GM18909 (cell line): ENCODE measurements around the gene SORCS1.
A peak's percentile ranks its signal among the peaks of the same experiment; 100 is the strongest.

Experiments
- ATAC-seq: cut with Tn5 transposase; IDR thresholded peaks from one replicate; pipeline ENCODE4 v1.9.1; 2021; ENCODE audit warnings: mild to moderate bottlenecking; ENCODE audit not compliant: unreplicated experiment, poor library complexity

The SORCS1 gene

GRCh38 chr10:106711313-106711906 is 453.1 kb downstream of the SORCS1 start:
- peak; percentile 81 for ATAC-seq

DNA sequence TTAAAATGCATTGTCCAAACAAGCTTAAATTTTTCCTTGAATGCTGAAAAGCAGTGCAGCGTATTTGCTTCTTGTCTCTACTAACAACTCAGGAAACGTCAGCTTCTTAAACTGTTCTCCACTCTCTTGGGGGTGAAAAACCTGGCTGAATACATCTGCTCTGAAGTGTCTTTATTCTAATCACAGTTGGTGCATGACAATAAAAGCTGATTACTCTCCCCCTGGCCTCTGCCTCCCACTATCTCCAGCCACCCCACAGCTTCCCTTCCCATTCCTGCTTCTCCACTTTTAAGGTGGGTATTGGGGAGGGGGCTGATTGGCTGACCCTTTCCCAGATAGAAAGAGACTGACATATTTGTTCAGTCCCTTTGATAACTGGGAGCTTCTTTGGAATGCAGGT is 456.0 kb downstream of the SORCS1 start:
- no peak for ATAC-seq

DNA sequence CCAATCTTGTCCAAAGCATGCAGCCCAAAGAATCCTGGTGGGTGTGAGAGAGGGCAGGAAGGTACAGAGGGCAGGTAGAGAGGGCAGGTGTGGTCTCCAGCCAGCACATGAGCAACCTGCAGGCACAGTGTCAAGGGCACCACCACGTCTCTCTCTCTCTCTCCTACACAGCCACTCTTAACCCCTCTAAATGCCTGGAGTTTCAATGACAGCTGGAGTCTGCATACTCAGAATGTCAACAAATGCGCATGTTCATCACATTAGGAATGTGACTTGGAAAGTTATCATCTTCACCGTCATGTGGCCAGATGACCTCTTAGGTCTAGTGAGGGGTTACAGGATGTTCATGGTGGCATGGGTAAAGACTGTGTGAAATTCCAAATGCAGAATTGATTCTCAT is 456.8 kb downstream of the SORCS1 start:
- no peak for ATAC-seq

DNA sequence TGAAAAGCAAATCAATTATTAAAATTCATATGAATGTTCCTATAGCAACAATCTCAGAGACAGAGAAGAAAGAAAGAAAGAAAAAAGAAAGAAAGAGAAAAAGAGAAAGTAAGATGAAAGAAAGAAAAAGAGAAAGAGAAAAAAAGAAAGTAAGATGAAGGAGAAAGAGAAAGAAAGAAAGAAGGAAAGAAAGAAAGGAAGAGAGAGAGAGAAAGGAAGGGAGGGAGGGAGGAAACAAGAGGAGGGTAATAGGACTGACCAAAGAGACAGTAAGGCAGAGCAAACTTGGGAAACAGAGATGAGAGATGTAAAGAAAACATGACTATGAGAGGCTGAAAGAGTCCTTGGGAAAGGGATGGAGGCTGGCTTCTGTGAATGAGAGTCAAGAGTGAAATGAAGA is 458.4 kb downstream of the SORCS1 start:
- ATAC-seq, result no peak

DNA sequence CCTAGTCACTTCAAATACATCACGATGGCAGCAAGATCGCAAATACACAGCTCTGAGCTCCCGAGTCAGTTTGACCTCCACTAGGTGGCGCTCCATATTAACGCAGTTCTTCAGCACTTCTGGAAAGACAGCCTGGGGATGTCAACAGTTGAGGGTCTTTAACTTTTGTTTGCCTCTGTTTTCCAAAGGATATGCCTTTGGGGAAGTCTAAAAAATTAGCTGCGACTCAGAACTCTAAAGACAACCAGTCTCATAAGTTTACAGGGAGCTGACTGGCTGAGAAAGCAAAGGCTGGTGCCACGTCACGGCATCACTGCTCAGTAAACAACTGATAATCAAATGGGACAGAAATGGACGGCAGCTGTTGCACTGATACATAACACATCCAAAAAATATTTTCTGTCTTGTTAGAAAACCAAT is 458.8 kb downstream of the SORCS1 start:
- ATAC-seq, result peak; percentile 77

GRCh38 chr10:106696239-106696638 is 468.3 kb downstream of the SORCS1 start:
- ATAC-seq, result no peak

GRCh38 chr10:106694696-106695095 is 469.8 kb downstream of the SORCS1 start:
- no peak for ATAC-seq

GRCh38 chr10:106682175-106682574 is 482.3 kb downstream of the SORCS1 start:
- ATAC-seq, result no peak

DNA sequence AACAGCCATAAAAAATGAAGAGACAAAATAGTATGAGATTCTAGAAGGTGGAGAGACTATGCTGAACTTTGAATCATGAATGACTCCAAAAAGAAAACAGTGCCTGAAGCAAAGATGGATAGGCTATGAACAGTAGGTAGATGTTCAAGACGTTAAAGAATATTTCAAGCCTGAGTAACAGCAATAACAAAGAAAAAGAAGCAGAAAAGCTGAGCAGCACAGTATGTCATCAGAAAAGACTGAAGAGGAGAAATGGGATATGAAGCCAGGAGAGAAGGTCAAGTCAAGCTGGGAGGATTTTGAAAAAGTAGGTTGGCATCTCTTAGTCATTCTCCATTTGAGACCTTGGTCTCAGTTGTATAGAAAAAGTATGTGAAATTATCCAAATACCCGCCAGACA is 484.4 kb downstream of the SORCS1 start:
- ATAC-seq, result no peak

DNA sequence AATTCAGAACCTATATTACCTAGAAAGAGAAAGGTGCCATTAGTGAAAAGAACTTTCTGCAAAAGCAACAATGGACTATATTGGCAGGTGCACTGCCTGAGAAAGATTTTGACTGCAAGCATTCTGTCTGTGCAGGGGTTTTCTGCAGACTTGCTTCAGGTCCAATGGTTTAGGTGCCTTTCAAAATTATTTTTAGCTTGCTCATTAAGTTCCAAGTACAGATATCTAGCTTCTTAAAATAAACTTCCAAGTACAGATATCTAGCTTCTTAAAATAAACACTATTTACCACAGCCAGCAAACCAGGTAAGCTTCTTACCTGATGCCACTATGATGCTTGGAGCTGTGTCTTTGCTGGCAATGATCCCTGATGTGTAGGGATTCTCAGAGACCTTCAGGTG is 485.2 kb downstream of the SORCS1 start:
- ATAC-seq, result no peak

DNA sequence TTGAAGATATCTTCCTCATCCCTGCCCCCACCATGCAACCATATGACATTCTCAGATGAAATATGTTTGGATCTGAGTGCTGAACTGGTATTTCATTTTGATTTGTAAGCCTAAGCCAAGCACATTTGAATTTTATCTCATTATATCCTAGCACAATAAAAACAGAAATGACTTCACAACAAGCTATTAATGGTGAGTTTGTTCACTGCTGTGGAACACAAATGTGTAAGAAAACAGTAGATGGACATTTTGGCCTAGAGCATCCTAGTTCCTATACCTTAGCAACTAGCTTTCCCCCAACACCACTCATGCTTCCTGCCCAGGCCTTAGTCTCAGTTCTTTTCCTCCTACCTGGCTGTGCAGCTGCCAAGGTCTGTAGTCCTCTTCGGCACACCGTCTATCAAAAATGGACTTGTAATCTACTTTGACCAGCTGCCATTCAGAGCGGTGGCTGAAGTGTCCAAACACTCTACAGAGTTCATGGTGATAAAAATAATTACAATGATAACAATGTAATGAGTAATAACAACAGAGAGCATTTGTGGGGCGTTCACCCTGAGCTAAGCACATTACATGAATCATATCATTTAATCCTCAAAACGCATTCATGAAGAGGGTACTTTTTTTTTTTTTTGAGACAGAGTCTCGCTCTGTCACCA is 491.9 kb downstream of the SORCS1 start:
- no peak for ATAC-seq

GRCh38 chr10:106661767-106662140 is 502.8 kb downstream of the SORCS1 start:
- ATAC-seq, result no peak

GRCh38 chr10:106661133-106661766 is 503.3 kb downstream of the SORCS1 start:
- ATAC-seq, result no peak

GRCh38 chr10:106660550-106660949 is 504.0 kb downstream of the SORCS1 start:
- ATAC-seq, result no peak

DNA sequence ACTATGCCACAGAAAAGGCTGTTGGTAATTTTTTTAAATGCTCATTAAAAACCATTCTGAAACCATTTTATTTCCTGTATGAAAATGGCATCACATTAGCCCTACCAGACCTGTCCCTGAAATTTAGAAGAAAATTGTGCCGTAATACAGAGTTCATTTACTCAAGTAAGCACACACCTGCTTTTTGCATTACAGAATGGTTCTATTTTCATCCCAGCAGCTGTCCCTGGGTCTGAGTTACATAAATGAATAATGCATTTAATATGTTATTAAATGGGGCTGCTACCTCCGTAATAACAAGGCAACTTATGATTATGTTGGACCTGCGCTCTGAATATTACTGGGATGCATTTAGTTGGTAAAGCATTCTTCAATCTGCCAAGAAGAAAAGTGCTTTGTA is 508.9 kb downstream of the SORCS1 start:
- no peak for ATAC-seq

GRCh38 chr10:106655165-106655564 is 509.3 kb downstream of the SORCS1 start:
- ATAC-seq, result no peak

GRCh38 chr10:106652279-106652678 is 512.2 kb downstream of the SORCS1 start:
- ATAC-seq, result no peak

DNA sequence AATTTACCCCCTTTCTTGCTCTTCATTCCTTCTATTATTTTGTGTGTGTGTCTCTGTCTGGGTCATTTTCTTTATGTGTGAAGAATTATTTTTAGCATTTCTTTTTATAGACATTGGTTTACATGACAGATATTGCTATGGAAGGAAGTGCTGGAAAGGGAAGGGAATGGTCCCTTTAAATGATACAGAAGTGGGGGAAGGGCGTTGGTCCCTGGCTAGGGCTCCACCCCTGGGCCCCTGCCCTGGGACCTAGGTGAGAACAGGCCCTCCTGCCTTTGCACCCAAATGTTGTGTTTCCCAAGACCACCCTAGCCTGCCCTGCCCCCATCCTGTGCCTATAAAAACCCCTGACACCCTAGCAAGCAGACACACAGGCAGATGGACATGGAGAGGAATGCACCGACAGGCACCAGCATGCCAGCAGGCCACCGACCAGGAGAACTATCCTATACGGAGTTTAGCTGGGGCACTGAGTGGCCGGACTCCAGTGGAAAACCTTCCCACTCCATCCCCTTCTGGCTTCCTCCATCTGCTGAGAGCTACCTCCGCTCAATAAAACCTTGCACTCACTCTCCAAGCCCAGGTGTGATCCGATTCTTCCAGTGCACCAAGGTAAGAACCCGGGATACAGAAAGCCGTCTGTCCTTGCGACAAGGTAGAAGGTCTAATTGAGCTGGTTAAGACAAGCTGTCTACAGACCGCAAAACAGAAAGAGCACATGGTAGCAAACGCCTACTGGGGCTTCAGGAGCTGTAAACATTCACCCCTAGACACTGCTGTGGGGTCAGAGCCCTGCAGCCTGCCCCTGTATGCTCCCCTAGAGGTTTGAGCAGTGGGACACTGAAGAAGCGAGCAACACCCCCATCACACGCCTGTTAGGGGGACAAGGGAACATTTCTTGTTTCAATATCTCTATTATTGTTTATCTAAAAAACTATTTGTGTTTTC is 515.7 kb downstream of the SORCS1 start:
- ATAC-seq, result no peak

DNA sequence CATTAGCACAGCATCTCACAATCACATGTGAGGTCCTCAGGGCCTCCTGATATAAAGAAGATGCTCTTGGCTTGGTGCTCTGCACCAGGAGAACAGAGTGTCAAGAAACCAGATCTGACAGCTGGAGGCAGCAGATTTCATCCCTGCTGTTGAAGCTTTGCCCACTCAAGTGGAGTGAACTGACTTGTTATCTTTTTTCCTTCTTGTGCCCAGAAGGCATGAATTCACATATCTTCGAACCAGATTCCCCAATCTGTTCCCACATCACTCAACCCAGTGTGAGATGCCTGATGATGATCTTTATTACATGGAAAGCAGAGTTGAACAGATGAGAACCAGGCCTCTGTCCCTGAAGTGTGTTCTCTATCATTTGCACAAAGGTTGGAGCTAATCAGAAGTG is 521.0 kb downstream of the SORCS1 start:
- no peak for ATAC-seq

GRCh38 chr10:106637873-106638272 is 526.6 kb downstream of the SORCS1 start:
- ATAC-seq, result no peak
